HG02943 (cell line): ENCODE results near the gene RFX3.

ENCODE experiments used
- ATAC-seq: cut with Tn5 transposase; IDR thresholded peaks from one replicate; pipeline ENCODE4 v1.9.1; 2021; ENCODE audit warnings: mild to moderate bottlenecking, low read depth, moderate library complexity; ENCODE audit not compliant: unreplicated experiment

The RFX3 gene

DNA sequence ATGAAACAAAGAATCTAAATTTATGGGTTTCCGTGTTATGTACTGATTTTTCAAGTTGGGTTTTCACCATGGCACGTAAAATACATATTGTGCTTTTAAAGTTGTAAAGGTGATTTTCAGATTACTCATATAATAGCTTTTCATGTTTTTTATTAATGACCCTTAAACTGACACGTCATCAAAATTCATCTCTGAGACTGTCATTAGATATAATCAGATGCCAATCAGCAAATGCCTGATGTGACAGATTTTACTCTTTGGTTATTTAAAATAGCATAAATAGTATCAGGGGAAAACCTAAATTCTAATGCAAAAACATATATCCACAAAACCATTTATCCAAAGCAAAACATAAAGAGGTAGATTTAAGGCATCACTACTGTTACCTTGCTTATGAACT lies 11.0 kb downstream of the RFX3 start:
- ATAC-seq: no peak

DNA sequence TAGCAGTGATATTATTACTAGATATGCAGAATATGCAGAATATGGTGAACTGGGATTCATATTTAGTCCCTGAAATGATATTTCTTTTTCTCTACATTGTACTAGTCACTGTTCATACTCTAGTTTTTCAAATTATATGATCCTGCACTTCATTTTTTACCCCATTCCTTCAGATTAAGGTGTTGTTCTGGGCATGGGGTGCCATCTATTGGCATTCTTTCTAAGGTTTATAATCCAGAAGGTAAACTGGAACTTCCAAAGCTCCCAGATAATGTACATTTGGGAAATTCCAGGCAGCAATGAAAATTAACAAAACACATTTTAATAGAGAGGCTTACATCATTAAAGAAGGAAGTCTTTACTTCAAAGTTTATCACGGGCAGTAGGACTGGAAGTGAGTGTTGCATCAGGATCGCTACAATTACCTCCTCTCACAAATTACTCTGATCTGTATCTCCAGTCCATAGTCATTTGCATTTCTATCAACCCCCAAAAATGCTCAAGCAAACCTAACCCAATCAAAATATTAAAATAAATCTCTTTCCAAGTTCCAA lies 12.5 kb downstream of the RFX3 start:
- ATAC-seq: no peak

GRCh38 chr9:3511551-3511950 lies 14.2 kb downstream of the RFX3 start:
- ATAC-seq: no peak

DNA sequence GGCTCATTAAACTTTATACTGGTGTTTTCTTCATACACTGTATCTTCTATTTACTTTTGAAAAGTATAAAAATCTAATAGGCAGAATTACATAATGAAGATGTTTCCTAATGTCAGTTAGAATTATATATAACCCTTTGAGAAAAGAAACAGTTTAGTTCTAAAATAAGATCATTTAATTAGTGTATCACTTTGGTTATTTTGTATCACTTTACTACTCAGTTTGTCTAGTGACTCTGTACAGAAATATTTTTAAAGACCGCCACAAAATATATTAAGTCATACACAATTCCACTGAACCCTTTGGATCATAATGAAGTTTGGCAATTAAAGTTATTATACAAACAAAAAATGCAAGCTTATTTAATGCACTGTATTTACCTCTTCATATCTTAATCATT lies 15.0 kb downstream of the RFX3 start:
- no peak for ATAC-seq

- no peak for ATAC-seq
These were observed 15.9 kb downstream of the RFX3 start for GRCh38 chr9:3509926-3510325.

DNA sequence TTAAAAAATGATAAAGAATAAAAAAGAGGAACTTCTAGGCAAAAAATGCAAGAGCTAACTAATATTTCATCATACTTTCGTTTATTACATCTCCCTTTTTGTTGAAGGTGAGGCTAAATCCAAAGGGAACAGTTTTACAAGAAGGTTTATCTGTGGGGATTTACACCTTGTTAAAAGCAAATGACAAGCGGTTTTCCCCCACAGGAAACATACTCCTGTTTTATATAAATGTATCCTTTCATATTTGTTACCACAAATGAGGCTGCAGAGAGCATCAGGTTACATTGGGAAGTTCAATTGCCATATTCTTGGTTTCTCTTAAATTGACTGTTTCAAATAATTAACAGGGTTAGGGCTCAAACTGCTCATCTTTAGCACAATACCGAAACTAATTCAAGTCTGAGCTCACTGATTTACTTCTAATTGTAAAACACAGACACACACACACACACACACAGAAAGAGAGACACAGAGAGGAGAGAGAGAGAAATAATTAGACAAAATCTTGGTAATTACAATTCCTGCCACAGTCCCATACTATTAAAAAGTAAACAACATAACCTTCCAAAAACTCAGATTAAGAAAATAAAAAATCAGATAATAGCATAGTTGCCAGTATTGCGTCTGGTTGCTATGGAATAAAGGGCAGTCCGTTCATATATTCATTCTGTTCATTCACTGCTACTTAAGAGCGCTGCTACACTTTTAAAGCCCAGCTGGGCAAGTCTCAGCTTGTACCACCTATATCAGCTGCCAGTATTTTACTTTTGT lies 17.1 kb downstream of the RFX3 start:
- no peak for ATAC-seq

DNA sequence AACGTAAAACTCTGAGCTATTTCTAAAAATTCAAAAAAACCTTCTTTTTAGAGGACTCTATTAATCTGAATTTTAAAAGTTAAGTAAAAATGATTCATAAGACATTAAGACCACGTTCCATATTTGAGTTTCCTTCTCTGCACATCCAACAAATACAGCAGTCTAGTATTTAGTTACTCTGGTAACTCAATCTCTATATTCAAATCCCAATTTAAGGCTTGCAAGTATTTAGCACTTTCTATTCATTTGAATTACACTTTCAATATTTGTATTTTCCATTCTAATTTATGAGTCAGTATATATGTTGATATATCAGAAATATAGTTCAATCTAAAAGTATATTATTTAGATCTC lies 17.7 kb downstream of the RFX3 start:
- ATAC-seq: no peak

GRCh38 chr9:3507395-3508077 lies 18.3 kb downstream of the RFX3 start:
- ATAC-seq: no peak

- ATAC-seq: no peak
These were observed 19.6 kb downstream of the RFX3 start for GRCh38 chr9:3506164-3506563.

DNA sequence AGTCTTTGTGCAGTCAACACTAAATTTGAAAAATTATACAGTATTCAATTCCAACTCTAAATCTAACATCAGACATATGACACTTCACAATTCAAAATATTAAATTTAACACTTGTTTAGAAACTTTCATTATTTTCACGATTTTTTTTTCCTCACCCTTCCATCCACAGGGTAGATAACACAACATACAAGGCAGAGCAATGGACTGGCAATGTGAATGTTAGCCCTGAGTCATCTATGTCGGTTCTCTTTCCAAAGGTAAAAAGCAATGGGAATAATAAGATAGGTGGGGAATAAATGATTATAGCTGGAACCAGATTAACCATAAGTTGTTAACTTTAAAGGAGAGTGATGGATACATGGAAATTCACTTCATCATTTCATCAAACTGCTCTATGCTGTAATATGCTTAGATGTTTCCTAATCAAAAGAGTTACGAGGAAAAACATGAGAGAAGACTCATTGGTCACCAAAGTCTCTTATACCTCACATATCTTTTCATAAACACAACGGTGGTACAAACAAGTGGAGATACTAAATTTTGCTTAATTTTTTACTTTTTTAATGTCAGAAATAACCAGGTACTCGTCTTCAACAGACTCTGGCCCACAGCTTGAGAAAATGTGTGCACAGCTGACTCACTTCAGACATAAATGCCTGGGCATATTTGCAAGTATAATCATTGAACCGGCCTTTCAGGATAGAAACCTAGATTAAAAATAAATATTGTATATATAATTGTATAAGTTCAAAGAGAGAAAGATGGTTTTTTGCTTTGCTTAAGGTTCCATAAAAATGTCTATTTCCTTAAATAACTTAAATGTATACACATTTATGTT lies 23.0 kb downstream of the RFX3 start:
- ATAC-seq: no peak

- ATAC-seq: no peak
These were observed 25.8 kb downstream of the RFX3 start for GRCh38 chr9:3500044-3500443.

DNA sequence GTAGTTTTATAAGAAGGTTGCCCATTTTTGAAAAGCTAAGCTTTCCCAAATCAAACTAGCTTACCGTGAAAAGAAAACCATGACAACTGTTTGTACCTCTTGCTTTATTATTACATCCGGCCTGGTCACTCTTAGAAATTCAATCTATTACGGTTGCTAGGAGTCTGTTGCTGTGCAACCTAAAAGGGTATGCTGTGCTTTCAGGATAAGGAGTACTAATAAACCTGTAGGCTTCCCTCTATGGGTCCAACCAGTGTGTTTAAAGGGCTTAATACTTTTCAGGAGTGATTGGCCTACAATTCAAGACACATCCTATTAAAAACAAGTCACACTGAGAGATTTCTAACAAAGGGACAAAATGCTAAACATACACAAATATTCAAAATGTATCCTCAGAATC lies 27.1 kb downstream of the RFX3 start:
- no peak for ATAC-seq

DNA sequence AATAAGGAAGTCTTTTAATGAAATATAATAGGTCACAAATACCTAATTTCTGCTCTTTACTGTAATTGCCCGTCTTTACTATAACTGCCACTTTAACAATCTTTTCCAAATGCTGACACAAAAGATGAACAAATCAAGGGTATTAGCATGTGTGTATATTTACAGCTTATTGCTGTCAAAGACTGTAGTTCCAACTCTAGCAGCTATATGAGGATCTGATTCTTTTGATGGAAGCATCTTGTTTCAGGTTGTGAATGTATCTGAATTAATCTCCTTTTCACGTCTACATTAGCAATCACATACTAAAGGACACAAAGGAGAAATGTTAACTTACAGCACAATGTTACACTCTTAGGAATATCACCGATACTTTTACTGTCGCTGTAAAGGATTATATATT lies 27.9 kb downstream of the RFX3 start:
- ATAC-seq: no peak

GRCh38 chr9:3497401-3497800 lies 28.4 kb downstream of the RFX3 start:
- ATAC-seq: no peak

DNA sequence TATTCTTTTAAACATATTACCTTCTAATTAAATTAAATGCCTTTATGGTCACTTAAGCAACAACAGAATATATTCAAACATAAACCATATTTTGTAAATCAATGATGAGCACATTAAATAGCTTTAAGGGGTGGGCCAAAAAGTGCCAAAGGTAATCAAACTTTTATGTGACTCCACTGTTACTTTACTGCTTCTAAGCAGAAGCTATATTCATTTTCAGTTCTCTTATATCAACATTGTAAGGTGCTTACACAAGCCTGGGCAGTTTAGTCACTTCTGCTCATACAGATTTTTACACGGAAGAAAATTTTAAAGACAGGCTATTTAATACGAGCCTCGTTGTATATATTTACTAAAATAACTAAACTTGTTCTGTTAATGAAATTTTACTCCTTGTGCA lies 29.9 kb downstream of the RFX3 start:
- no peak for ATAC-seq

DNA sequence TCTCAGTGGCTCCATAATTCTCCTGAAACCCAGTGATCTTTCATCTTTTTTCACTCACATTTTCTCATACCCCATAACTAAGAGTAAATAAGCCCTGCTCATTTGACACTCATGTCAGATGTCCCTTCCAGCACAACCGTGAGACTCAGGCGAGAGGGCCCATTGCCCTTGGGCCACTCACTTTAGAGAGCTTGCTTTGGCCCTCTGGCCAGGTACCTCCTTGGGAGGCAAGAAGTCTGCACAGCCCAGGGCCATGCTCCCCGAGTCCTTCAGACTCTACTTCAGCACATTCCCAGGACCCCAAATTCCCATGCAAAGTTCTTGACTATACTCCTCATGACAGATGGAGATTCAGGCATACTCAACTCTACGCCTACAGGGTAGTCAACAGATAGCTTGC lies 33.6 kb downstream of the RFX3 start:
- ATAC-seq: no peak

DNA sequence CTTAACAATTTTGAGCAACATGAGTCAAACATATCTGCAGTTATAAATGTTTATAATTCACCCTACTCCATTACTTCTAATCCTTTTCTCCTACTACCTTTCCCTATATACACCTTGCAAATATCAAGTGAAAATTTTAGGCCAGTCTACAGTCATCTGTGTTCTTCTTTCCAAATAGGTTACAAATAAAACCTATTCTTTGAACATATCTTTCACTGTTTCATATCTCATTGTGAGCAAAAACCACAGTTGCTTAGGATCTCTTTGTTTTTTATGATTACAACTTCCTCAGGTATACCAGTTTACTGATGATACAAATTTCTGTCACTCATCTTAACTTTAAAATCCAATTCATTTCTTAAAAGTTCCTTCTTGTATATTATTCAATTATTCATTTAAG lies 34.4 kb downstream of the RFX3 start:
- ATAC-seq: no peak

DNA sequence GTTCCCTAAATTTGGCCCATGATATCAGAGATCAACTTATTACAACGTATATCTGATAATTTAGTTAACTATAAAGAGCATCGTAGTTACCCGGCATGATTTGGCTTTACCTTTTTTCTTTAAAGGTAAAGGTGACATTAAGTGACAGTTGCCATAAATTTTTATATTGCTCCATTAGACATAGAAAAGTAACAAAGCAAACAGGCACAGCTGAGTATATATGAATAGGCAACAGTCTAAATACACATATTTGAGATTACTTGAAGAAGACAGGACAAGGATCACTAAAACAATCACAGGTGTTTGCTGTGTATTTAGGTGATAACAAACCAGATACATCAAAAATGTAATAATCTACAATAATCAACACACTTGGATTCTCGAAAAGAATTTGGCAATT lies 34.8 kb downstream of the RFX3 start:
- no peak for ATAC-seq

DNA sequence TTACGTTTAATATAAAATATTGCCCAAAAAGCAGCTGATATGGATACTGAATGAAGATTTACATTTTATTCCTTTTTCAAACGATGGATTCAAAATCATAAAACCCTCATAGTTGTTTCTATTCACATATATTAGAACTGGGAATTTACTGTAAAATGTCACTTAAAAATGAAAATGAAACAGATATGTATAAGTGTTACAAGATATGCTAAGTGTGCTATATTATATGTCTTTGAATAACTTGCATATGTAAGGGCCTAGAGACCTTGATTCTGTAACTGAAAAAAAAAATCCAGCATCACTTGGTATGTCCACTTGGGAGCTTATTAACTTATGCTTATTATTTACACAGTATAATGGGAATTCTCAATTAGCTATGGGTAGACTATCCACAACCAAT lies 43.2 kb downstream of the RFX3 start:
- no peak for ATAC-seq

GRCh38 chr9:3480353-3480655 lies 45.5 kb downstream of the RFX3 start:
- ATAC-seq: no peak
